RWPE1 (cell line): ENCODE data around the gene NKAPD1.

ENCODE experiments used
- CTCF ChIA-PET: fragments of 350-600 bp; sonication (Branson Sonifier 250); formaldehyde crosslinking; extraction: SDS; loops from one replicate; lab custom pipeline; 2021; lab: Yijun Ruan, JAX
- POLR2A ChIA-PET: fragments of 400-600 bp; formaldehyde crosslinking; extraction: SDS; loops from one replicate; lab custom pipeline; 2020; ENCODE audit warnings: antibody characterized with exemption; ENCODE audit not compliant: low non-redundant PET; lab: Yijun Ruan, JAX
- DNase-seq: peaks from one replicate; pipeline ENCODE4 v3.0.0; 2012; ENCODE audit warnings: low spot score
- H3K27ac ChIP-seq: fragments of 450-650 bp; 2 replicates; pipeline ENCODE4 v1.5.1; 2017
- CTCF ChIP-seq: fragments of 450-650 bp; conservative IDR thresholded peaks from 2 replicates; pipeline ENCODE4 v1.5.1; 2017; ENCODE audit warnings: low read depth, mild to moderate bottlenecking

Gene NKAPD1

DNA sequence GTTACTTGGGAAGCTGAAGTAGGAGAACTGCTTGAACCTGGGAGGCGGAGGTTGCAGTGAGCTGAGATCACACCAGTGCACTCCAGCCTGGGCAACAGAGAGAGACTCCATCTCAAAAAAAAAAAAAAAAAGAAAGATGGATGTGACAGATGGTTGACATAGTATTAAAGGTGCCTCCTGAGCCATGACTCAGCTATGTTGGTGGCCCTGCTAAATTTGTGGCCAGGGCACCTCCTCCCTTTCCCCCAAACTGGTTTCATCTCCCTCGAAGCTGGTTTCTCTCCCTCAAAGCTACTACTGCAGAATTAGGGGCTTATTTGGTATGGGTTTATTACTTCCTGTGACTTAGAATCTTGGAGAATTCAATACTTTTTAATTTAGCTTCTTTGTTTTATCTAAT, 44.1 kb downstream of the NKAPD1 start:
- CTCF ChIA-PET: interaction anchor here (0.6 kb wide), 3 partner anchors 51 to 162 kb away, joined by 3 read pairs; no protein-coding TSS in a partner anchor
- POLR2A ChIA-PET: no interaction called here

DNA sequence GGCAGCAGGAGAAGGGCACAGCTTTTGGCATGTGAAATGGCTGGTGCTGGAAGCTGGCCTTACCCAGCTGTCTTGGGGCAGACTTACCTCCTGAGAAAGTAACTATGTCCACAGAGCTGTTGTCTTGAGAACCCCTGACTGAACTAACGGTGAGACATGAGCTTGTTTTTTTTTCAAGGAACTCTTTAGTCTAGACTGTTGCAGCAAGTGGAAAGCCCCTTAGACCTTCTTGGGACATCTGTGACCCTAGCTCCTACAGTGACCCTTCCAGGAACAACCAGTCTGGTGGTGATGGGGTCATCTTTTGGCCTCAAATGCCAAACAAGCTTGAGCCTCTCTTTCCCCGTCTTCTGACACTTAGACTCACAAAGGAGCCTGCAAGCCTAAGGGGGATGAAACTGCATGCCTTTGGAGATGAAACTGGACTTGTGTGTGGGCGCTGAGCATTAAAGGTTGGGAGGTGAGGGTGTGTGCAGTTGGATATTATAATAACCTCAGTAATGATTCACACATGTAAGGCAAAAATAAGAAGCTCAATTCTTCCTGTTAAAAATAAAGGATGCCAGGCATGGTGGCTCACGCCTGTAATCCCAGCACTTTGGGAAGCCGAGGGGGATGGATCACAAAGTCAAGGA, 48.0 kb downstream of the NKAPD1 start:
- CTCF ChIA-PET: interaction anchor here (0.9 kb wide), 1 partner anchor 8 kb away, joined by 10 read pairs; no protein-coding TSS in a partner anchor
- H3K27ac ChIP-seq: peak overlapping the region; percentile 40; the same call in 1 of the 2 replicates
- DNase-seq: no peak
- POLR2A ChIA-PET: interaction anchor here (0.5 kb wide), 1 partner anchor 9 kb away, joined by 5 read pairs; no protein-coding TSS in a partner anchor
- TF ChIP-seq CTCF: no peak

More for the DNA sequence above, 44.1 kb downstream of the NKAPD1 start:
- TF ChIP-seq CTCF: no peak
- H3K27ac ChIP-seq: no peak overlapping the region
- no peak for DNase-seq

DNA sequence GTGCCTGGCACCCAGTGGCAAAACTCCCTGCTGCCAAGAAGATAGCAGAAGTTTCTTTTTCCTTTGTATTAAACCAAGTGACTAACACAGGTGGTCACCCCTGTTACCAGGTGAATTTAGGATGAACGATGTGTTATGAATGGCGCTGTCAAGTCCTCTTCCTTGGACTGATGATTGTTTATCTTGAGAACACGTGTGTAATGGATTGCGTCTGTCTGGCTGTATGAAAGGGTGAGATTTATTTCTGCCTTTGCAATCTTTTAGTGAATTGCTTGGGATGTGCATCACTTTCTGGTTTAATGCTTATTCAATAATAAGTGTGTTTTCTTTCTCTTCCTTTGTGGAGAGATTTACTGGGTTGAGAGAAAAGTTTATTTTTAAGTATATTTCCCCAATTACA, 49.0 kb downstream of the NKAPD1 start:
- POLR2A ChIA-PET: no interaction called here
- TF ChIP-seq CTCF: no peak
- DNase-seq: no peak
- CTCF ChIA-PET: no interaction called here
- H3K27ac ChIP-seq: no peak overlapping the region

GRCh38 chr11:112127056-112127455, 53.0 kb downstream of the NKAPD1 start:
- ChIA-PET POLR2A (no interaction called here), CTCF (interaction anchor here (0.6 to 0.7 kb wide), 2 partner anchors 14 to 153 kb away, joined by 4 to 8 read pairs; no protein-coding TSS in a partner anchor)
- no peak for TF ChIP-seq CTCF
- DNase-seq: no peak
- peak overlapping the region; percentile 81; the same call in 1 of the 2 replicates for H3K27ac ChIP-seq

DNA sequence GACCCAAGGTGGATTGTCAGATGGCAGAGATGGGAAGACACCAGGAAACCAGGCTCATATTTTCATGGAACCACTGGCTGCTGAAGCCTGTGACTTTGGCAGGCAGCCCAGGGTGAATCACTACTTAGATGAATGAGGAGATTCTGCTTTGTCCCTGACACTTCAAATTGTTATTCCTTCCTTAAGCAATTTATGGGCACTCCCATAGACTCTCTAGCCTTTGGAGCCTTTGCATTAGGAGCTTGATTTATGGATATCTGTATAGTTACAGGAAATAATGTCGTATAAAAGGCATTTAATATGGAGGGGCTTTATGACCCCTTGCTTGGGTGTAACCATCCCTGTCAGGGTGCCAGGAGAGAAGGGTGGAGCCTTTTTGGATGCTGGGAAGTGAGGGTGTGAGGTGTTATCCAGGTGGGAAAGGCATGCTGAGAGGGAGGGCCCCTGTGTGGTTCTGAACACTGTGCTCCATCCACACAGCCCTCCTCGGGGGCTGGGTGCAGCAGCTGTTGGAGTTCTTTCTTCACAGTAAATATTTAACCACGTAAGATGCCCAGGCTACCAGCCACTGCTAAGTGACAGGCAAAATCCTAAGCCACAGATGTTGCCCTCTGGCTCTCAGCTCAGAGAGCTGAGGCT, 54.5 kb downstream of the NKAPD1 start:
- no peak for TF ChIP-seq CTCF
- ChIA-PET POLR2A (interaction anchor here (0.5 to 1.0 kb wide), 2 partner anchors 9 to 18 kb away, joined by 5 to 8 read pairs; no protein-coding TSS in a partner anchor), CTCF (interaction anchor here (0.5 to 0.6 kb wide), 3 partner anchors 21 to 42 kb away, joined by 3 read pairs; no protein-coding TSS in a partner anchor)
- peak overlapping the region; percentile 81 for H3K27ac ChIP-seq
- DNase-seq: peak; percentile 72

GRCh38 chr11:112129656-112130055, 55.6 kb downstream of the NKAPD1 start:
- POLR2A ChIA-PET: no interaction called here
- peak overlapping the region; percentile 81 for H3K27ac ChIP-seq
- DNase-seq: no peak
- TF ChIP-seq CTCF: no peak
- CTCF ChIA-PET: no interaction called here
